Gastroesophageal sphincter (tissue), 4 donors: Measurements from ENCODE around the gene RFX7. TPM values are rescaled to one million over a fixed set of nuclear protein-coding genes. Genes with fewer than 3 reads are reported as not detected.
"Not testable (repeated sequence)": the region's sequence is repeated elsewhere in the genome, so short reads cannot be mapped to it uniquely, and the experiment has no call there.

Experiments
- ATAC-seq: fragments of 150-250 bp; one replicate; pipeline ENCODE4 v1.9.1; 2016; ENCODE audit warnings: mild to moderate bottlenecking, moderate library complexity
- H3K27ac ChIP-seq, 4 donors: fragments of 200-600 bp; sonication (generic) in 3 of 4; 1 replicate in 3 of 4; 2 replicates in 1 of 4; pipeline ENCODE4 v1.5.1; 2016 to 2019
- H3K27me3 ChIP-seq: fragments of 200-600 bp; sonication (generic); one replicate; pipeline ENCODE4 v1.5.1; 2019
- H3K36me3 ChIP-seq, 2 donors: fragments of 200-600 bp; sonication (generic); one replicate each; pipeline ENCODE4 v1.5.1; 2019; ENCODE audit warnings: control low read depth in 1 of 2
- H3K4me1 ChIP-seq, 3 donors: fragments of 200-600 bp; sonication (generic); 1 replicate in 2 of 3; 2 replicates in 1 of 3; pipeline ENCODE4 v1.5.1; 2016 to 2019; ENCODE audit warnings: control low read depth in 2 of 3
- H3K4me3 ChIP-seq, 2 donors: fragments of 200-600 bp; sonication (generic); one replicate each; pipeline ENCODE4 v1.5.1; 2019; ENCODE audit warnings: mild to moderate bottlenecking in 1 of 2, moderate library complexity in 1 of 2
- H3K9me3 ChIP-seq, 3 donors: fragments of 200-600 bp; sonication (generic); one replicate each; pipeline ENCODE4 v1.5.1; 2017 to 2019; ENCODE audit warnings: control low read depth in 2 of 3
- EP300 ChIP-seq: sonication (generic); formaldehyde crosslinking; IDR thresholded peaks from one replicate; pipeline ENCODE4 v1.6.1; 2017; ENCODE audit warnings: antibody characterized with exemption, mild to moderate bottlenecking
- POLR2A ChIP-seq, 2 donors: fragments of 450-650 bp; IDR thresholded peaks; one replicate each; pipeline ENCODE4 v1.6.1; 2017; ENCODE audit warnings: antibody characterized with exemption in 2 of 2, mild to moderate bottlenecking in 2 of 2, moderate library complexity in 1 of 2
- POLR2AphosphoS5 ChIP-seq: sonication (generic); formaldehyde crosslinking; IDR thresholded peaks from one replicate; pipeline ENCODE4 v1.6.1; 2017; ENCODE audit warnings: antibody characterized with exemption
- WGBS, 2 donors: methylation state at CpG; one replicate each; pipeline ENCODE4 v1.1.5; 2018; ENCODE audit warnings: low coverage in 1 of 2; 5-methylcytosine and 5-hydroxymethylcytosine counted together
- total RNA-seq, 4 donors: library from RNA; depleted of rRNA; stranded (reverse); fragments of >200 nt; gene quantifications; one replicate each; pipeline ENCODE4 v1.1.0, GENCODE V29; 2016
- TF ChIP-seq, protein P1 (sequence below), 4 experiments: fragments of 200-600 bp in 2 of 4; fragments of 450-650 bp in 2 of 4; sonication (generic) in 1 of 4; IDR thresholded peaks; one replicate each; pipeline ENCODE4 v1.5.1; 2017 to 2019; ENCODE audit warnings: antibody characterized with exemption in 4 of 4, mild to moderate bottlenecking in 2 of 4, moderate library complexity in 2 of 4

RFX7 gene
- total RNA-seq, 4 donors from 2014 or later = 5.9 to 8.7 (median 7.2) TPM

DNA sequence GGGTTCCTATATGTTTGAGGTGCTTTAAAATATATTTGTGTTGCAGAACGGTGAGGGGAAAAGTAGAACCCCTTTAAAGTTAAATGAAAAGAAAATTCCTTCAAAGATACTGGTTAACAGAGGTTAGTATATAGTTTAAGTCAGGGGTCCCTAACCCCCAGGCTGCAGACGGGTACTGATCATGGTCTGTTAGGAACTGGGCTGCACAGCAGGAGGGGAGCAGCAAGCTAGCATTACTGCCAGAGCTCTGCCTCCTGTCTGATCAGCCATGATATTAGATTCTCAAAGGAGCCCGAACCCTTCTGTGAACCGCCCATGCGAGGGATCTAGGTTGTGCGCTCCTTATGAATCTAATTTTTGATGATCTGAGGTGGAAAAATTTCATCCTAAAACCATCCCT, 37.5 kb upstream of the RFX7 start:
- no peaks in the 10 kb centered on the region for H3K4me1 ChIP-seq
- no peaks in the 10 kb centered on the region for H3K27me3 ChIP-seq
- peaks cover 0 to 5% (median 0%) of the 10 kb centered on the region in 3 donors for H3K9me3 ChIP-seq
- WGBS, 2 donors = 63 to 86% methylated on average over 2 to 6 of the region's 6 CpGs
- TF ChIP-seq POLR2A (IDR thresholded peaks at IDR 0.05) (no peak), POLR2AphosphoS5 (no peak), EP300 (no peak)
- TF ChIP-seq, protein P1, sequence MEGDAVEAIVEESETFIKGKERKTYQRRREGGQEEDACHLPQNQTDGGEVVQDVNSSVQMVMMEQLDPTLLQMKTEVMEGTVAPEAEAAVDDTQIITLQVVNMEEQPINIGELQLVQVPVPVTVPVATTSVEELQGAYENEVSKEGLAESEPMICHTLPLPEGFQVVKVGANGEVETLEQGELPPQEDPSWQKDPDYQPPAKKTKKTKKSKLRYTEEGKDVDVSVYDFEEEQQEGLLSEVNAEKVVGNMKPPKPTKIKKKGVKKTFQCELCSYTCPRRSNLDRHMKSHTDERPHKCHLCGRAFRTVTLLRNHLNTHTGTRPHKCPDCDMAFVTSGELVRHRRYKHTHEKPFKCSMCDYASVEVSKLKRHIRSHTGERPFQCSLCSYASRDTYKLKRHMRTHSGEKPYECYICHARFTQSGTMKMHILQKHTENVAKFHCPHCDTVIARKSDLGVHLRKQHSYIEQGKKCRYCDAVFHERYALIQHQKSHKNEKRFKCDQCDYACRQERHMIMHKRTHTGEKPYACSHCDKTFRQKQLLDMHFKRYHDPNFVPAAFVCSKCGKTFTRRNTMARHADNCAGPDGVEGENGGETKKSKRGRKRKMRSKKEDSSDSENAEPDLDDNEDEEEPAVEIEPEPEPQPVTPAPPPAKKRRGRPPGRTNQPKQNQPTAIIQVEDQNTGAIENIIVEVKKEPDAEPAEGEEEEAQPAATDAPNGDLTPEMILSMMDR (IDR thresholded peaks at IDR 0.05) = no peak
- ATAC-seq = no peak
- no peak overlapping the region for H3K4me3 ChIP-seq
- H3K27ac ChIP-seq = no peak overlapping the region
- no peaks in the 10 kb centered on the region for H3K36me3 ChIP-seq

DNA sequence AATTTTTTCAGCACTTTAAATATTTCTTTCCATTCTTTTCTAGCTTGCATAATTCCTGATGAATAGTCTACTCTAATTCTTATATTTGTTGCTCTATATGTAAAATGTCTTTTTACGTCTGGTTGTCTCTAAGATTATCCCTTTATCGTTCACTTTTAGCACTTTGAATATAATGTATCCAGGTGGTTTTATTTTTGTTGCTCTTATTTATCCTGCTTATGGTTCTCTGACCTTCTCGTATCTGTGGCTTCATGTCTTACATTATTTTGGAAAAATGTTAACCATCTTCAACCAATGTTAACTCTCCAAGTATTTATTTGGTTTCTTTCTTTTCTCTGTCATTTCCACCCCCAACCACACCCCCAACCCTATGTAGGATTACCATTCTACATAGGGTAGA, 30.0 kb upstream of the RFX7 start:
- Histone ChIP-seq H3K27ac (no peak overlapping the region), H3K4me1 (no peaks in the 10 kb centered on the region), H3K27me3 (no peaks in the 10 kb centered on the region), H3K36me3 (no peaks in the 10 kb centered on the region), H3K9me3 (peaks cover 0 to 24% (median 0%) of the 10 kb centered on the region in 3 donors), H3K4me3 (no peak overlapping the region)
- 90 to 91% methylated on average over 3 of the region's 3 CpGs for WGBS, 2 donors
- TF ChIP-seq, protein P1 (IDR thresholded peaks at IDR 0.05) = no peak
- TF ChIP-seq EP300 = no peak
- no peak for TF ChIP-seq POLR2AphosphoS5
- no peak for TF ChIP-seq POLR2A (IDR thresholded peaks at IDR 0.05)
- no peak for ATAC-seq

DNA sequence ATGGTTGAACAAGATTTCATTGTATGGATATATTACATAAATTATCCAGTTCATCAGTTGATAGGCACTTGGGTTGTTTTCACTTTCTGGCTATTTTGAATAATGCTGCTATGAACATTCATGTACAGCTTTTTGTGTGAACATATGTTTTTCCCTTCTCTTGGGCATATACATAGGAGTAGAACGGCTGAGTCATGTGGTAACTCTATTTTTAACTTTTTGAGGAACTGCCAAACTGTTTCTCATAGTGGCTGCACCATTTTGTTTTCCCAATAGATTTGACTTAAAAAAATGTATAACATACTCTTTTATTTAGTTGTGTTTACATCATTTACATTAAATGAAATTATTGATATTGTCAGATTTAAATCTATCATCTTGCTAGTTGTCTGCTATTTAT, 28.8 kb upstream of the RFX7 start:
- no peak overlapping the region for H3K4me3 ChIP-seq
- no peaks in the 10 kb centered on the region for H3K4me1 ChIP-seq
- ATAC-seq = no peak
- WGBS, 2 donors = 40 to 64% methylated on average over 1 of the region's 1 CpG
- TF ChIP-seq POLR2AphosphoS5 = no peak
- TF ChIP-seq POLR2A (IDR thresholded peaks at IDR 0.05) = no peak
- TF ChIP-seq, protein P1 (IDR thresholded peaks at IDR 0.05) = no peak
- TF ChIP-seq EP300 = no peak
- no peak overlapping the region for H3K27ac ChIP-seq
- no peaks in the 10 kb centered on the region for H3K36me3 ChIP-seq
- H3K27me3 ChIP-seq = no peaks in the 10 kb centered on the region
- peaks cover 0 to 22% (median 0%) of the 10 kb centered on the region in 3 donors for H3K9me3 ChIP-seq

DNA sequence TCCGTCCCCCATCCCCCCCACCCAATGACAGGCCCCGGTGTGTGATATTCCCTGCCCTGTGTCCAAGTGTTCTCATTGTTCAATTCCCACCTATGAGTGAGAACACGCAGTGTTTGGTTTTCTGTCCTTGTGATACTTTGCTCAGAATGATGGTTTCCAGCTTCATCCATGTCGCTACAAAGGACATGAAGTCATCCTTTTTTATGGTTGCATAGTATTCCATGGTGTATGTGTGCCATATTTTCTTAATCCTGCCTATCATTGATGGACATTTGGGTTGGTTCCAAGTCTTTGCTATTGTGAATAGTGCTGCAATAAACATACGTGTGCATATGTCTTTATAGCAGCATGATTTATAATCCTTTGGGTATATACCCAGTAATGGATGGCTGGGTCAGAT, 22.8 kb upstream of the RFX7 start:
- H3K4me1 ChIP-seq, H3K36me3 ChIP-seq, ATAC-seq, H3K4me3 ChIP-seq, H3K27me3 ChIP-seq, H3K27ac ChIP-seq: not testable (repeated sequence)
- 90 to 100% methylated on average over 4 to 5 of the region's 5 CpGs for WGBS, 2 donors
- peaks cover 0 to 12% (median 0%) of the 10 kb centered on the region in 3 donors for H3K9me3 ChIP-seq

DNA sequence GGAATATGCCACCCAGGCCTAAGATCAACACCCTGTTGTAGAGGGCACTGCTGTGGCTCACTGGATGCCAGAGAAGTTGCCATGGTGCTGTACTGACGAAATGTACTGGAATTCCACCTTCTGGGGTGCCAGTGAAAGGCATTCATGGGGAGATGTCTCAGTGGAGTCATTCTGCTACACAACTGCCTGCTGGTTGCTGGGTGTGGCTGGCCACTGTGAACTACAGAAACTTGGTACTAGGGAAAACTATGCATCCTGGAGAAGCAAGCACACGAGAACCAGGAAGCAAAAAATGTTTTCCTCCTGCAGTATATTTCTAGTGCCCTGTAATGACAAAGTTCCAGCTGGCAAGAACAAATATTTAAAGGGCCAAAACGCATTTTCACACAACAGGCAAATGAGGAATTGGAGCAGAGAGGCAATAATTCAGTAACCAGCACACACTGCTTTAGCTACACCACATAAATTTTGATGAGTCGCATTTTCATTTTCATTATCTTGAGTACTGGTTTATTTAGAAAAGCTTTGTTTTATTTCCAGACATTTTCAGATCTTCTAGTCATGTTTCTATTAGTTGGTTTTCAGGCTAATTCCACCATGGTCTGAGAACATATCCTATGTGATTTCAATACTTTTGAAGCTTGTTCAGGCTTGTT, 18.3 kb upstream of the RFX7 start:
- no peak overlapping the region for H3K27ac ChIP-seq
- H3K4me3 ChIP-seq = no peak overlapping the region
- H3K9me3 ChIP-seq = peaks cover 0 to 16% (median 0%) of the 10 kb centered on the region in 3 donors
- no peak for TF ChIP-seq POLR2AphosphoS5
- TF ChIP-seq, protein P1 (IDR thresholded peaks at IDR 0.05) = no peak
- no peak for TF ChIP-seq EP300
- TF ChIP-seq POLR2A (IDR thresholded peaks at IDR 0.05) = no peak
- H3K27me3 ChIP-seq = no peaks in the 10 kb centered on the region
- WGBS, 2 donors = 61 to 65% methylated on average over 4 of the region's 4 CpGs
- ATAC-seq = no peak
- H3K4me1 ChIP-seq = no peaks in the 10 kb centered on the region
- no peaks in the 10 kb centered on the region for H3K36me3 ChIP-seq

DNA sequence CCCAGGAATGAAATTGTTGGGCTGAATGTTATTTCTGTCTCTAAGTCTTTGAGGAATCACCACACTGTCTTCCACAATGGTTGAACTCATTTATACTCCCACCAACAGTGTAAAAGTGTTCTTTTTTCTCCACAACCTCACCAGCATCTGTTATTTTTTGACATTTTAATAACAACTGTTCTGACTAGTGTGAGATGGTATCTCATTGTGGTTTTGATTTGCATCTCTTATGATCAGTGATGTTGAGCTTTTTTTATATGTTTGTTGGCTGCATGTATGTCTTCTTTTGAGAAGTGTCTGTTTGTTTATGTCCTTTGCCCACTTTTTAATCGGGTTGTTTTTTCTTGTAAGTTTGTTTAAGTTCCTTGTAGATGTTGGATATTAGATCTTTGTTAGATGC, 13.6 kb upstream of the RFX7 start:
- H3K27ac ChIP-seq, H3K4me1 ChIP-seq, H3K4me3 ChIP-seq, ATAC-seq, H3K36me3 ChIP-seq, H3K27me3 ChIP-seq: not testable (repeated sequence)
- H3K9me3 ChIP-seq = peaks cover 0 to 12% (median 0%) of the 10 kb centered on the region in 3 donors
- 80 to 93% methylated on average over 1 of the region's 1 CpG for WGBS, 2 donors
